ENCODE data around the gene FMO4. TPM values are rescaled to one million over a fixed set of nuclear protein-coding genes. Genes with fewer than 3 reads are reported as not detected.
"Not testable (repeated sequence)": the region's sequence is repeated elsewhere in the genome, so short reads cannot be mapped to it uniquely, and the experiment has no call there.

The FMO4 gene
- total RNA-seq, 1 experiment from 2014 or later = 0.33 TPM

DNA sequence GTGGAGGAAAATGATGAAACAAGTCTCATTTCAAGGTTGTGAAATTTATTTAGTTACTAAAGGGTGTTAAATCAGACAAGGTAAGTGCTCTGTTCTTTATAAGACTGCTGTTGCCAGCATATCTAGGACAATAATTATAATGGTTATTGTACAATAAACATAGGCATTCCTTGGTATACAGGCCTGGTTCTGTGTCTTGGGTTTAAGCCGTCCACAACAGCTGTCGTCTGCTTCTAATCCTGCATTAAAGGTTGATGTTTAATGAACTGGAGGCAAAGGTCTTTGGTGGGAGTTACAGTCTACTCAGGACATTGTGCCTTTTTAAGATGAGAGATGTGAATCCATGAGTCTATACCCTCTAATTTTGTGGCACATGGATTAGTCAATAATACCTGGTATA is 23.4 kb upstream of the FMO4 start:
- in situ Hi-C loops (cut with HindIII; ENCODE audit: low pct_unique_long_range_greater_than_20kb, low sequenced_read_pairs) = no loop called here
- BruUV-seq (replicated peaks) = no TSS peak
- no peak for ATAC-seq

GRCh38 chr1:171292799-171293198 is 21.2 kb upstream of the FMO4 start:
- Histone ChIP-seq H3K9me3 (ENCODE audit: control insufficient read depth, insufficient read depth, low read depth, low read length) (no peaks in the 10 kb centered on the region), H3K4me1 (ENCODE audit: control insufficient read depth, insufficient read depth, low read length) (no peaks in the 10 kb centered on the region), H3K36me3 (ENCODE audit: control insufficient read depth, insufficient read depth, low read length) (no peaks in the 10 kb centered on the region), H3K27me3 (ENCODE audit: control insufficient read depth, insufficient read depth, low read length) (no peaks in the 10 kb centered on the region), H3K27ac (ENCODE audit: low read length) (no peak overlapping the region), H3K4me3 (ENCODE audit: low read depth in 2 of 2, low read length in 2 of 2) (no peak overlapping the region)
- ATAC-seq (no peak), DNase-seq (ENCODE audit: low read depth, low spot score) (no peak)
- ChIA-PET CTCF (no interaction called here), POLR2A (no interaction called here)
- in situ Hi-C loops (cut with HindIII; ENCODE audit: low pct_unique_long_range_greater_than_20kb, low sequenced_read_pairs) (no loop called here), intact Hi-C loops (cut with micrococcal nuclease; ENCODE audit: unreplicated experiment) (no loop called here)
- TF ChIP-seq SIN3A (IDR thresholded peaks at IDR 0.05; ENCODE audit: borderline replicate concordance, insufficient read depth, low read depth, low read length) (no peak), TCF7L2 (IDR thresholded peaks at IDR 0.05; ENCODE audit: low read depth, low read length) (no peak), POLR2AphosphoS5 (IDR thresholded peaks at IDR 0.05; ENCODE audit: low read depth, low read length) (no peak)
- TF ChIP-seq, protein P1, sequence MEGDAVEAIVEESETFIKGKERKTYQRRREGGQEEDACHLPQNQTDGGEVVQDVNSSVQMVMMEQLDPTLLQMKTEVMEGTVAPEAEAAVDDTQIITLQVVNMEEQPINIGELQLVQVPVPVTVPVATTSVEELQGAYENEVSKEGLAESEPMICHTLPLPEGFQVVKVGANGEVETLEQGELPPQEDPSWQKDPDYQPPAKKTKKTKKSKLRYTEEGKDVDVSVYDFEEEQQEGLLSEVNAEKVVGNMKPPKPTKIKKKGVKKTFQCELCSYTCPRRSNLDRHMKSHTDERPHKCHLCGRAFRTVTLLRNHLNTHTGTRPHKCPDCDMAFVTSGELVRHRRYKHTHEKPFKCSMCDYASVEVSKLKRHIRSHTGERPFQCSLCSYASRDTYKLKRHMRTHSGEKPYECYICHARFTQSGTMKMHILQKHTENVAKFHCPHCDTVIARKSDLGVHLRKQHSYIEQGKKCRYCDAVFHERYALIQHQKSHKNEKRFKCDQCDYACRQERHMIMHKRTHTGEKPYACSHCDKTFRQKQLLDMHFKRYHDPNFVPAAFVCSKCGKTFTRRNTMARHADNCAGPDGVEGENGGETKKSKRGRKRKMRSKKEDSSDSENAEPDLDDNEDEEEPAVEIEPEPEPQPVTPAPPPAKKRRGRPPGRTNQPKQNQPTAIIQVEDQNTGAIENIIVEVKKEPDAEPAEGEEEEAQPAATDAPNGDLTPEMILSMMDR (IDR thresholded peaks at IDR 0.05) = no peak
- TF ChIP-seq, protein P2, sequence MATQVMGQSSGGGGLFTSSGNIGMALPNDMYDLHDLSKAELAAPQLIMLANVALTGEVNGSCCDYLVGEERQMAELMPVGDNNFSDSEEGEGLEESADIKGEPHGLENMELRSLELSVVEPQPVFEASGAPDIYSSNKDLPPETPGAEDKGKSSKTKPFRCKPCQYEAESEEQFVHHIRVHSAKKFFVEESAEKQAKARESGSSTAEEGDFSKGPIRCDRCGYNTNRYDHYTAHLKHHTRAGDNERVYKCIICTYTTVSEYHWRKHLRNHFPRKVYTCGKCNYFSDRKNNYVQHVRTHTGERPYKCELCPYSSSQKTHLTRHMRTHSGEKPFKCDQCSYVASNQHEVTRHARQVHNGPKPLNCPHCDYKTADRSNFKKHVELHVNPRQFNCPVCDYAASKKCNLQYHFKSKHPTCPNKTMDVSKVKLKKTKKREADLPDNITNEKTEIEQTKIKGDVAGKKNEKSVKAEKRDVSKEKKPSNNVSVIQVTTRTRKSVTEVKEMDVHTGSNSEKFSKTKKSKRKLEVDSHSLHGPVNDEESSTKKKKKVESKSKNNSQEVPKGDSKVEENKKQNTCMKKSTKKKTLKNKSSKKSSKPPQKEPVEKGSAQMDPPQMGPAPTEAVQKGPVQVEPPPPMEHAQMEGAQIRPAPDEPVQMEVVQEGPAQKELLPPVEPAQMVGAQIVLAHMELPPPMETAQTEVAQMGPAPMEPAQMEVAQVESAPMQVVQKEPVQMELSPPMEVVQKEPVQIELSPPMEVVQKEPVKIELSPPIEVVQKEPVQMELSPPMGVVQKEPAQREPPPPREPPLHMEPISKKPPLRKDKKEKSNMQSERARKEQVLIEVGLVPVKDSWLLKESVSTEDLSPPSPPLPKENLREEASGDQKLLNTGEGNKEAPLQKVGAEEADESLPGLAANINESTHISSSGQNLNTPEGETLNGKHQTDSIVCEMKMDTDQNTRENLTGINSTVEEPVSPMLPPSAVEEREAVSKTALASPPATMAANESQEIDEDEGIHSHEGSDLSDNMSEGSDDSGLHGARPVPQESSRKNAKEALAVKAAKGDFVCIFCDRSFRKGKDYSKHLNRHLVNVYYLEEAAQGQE (IDR thresholded peaks at IDR 0.05; ENCODE audit: insufficient read depth in 1 of 2, low read depth in 2 of 2, low read length in 1 of 2) = no peak
- BruUV-seq (replicated peaks) = no TSS peak

More for the DNA sequence above, 23.4 kb upstream of the FMO4 start:
- POLR2A ChIA-PET = no interaction called here
- Histone ChIP-seq H3K4me3 (ENCODE audit: low read depth in 2 of 2, low read length in 2 of 2) (no peak overlapping the region), H3K36me3 (ENCODE audit: control insufficient read depth, insufficient read depth, low read length) (no peaks in the 10 kb centered on the region), H3K27ac (ENCODE audit: low read length) (no peak overlapping the region), H3K9me3 (ENCODE audit: control insufficient read depth, insufficient read depth, low read depth, low read length) (no peaks in the 10 kb centered on the region), H3K27me3 (ENCODE audit: control insufficient read depth, insufficient read depth, low read length) (no peaks in the 10 kb centered on the region), H3K4me1 (ENCODE audit: control insufficient read depth, insufficient read depth, low read length) (no peaks in the 10 kb centered on the region)
- TF ChIP-seq, protein P1 (IDR thresholded peaks at IDR 0.05) = no peak
- TF ChIP-seq, protein P2 (IDR thresholded peaks at IDR 0.05; ENCODE audit: insufficient read depth in 1 of 2, low read depth in 2 of 2, low read length in 1 of 2) = no peak
- TF ChIP-seq SIN3A (IDR thresholded peaks at IDR 0.05; ENCODE audit: borderline replicate concordance, insufficient read depth, low read depth, low read length) (no peak), POLR2AphosphoS5 (IDR thresholded peaks at IDR 0.05; ENCODE audit: low read depth, low read length) (no peak), TCF7L2 (IDR thresholded peaks at IDR 0.05; ENCODE audit: low read depth, low read length) (no peak)
- CTCF ChIA-PET = no interaction called here
- DNase-seq (ENCODE audit: low read depth, low spot score) = no peak
- intact Hi-C loops (cut with micrococcal nuclease; ENCODE audit: unreplicated experiment) = no loop called here

DNA sequence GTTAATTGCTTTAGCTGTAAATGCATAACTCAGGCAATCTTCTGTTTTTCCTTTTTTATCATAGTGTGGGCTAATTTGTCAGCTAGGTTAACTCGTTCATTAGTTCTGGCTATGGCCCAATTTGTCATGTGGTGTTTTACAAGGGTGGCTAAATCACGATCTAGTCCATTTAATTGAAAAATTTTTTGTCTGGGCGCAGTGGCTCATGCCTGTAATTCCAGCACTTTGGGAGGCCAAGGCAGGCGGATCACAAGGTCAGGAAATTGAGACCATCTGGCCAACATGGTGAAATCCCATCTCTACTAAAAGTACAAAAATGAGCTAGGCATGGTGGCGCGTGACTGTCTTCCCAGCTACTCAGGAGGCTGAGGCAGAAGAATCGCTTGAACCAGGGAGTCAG is 18.6 kb upstream of the FMO4 start:
- BruUV-seq (replicated peaks); H3K4me1 ChIP-seq (ENCODE audit: control insufficient read depth, insufficient read depth, low read length); H3K27me3 ChIP-seq (ENCODE audit: control insufficient read depth, insufficient read depth, low read length); H3K27ac ChIP-seq (ENCODE audit: low read length); CTCF ChIA-PET; intact Hi-C loops (cut with micrococcal nuclease; ENCODE audit: unreplicated experiment); H3K9me3 ChIP-seq (ENCODE audit: control insufficient read depth, insufficient read depth, low read depth, low read length); DNase-seq (ENCODE audit: low read depth, low spot score); ATAC-seq; H3K36me3 ChIP-seq (ENCODE audit: control insufficient read depth, insufficient read depth, low read length); H3K4me3 ChIP-seq (ENCODE audit: low read depth in 2 of 2, low read length in 2 of 2); in situ Hi-C loops (cut with HindIII; ENCODE audit: low pct_unique_long_range_greater_than_20kb, low sequenced_read_pairs): not testable (repeated sequence)
- POLR2A ChIA-PET = interaction anchor here (0.7 kb wide), 1 partner anchor 190 kb away, joined by 4 read pairs; the partner anchor contains the start of gene PRRC2C

Measured in Panc1 (cell line).